ENCODE data around the gene SLC49A4. TPM values are rescaled to one million over a fixed set of nuclear protein-coding genes. Genes with fewer than 3 reads are reported as not detected.

Gene SLC49A4
- total and polyA plus RNA-seq, 2 of the 8 experiments (the other 6 are each of a cell fraction or from before 2014, with no cell fraction given) = 9.5 to 10.2 TPM

DNA sequence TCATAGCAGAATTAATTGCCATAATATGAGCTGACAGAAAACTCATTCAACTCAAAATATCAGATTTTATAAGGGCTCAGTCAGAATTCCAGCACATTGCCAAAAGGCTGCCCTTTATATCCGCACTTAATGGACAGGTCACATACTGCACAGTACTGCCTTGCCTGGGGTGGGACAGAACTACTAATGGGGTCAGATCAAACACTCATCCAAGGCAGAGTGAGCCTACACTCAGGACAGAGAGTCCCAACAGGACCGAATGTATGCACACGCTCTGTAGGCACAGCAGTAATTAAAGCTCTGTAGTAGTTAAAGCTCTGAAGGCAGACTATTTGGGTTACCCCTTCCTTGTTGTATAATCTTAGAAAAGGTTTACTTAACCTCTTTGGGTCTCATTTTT is 28.4 kb upstream of the SLC49A4 start (continued):
- TF ChIP-seq RBBP5 (IDR thresholded peaks at IDR 0.05; ENCODE audit: borderline replicate concordance, low read depth, low read length) = no peak
- TF ChIP-seq HDAC2 (IDR thresholded peaks at IDR 0.05; ENCODE audit: borderline replicate concordance in 1 of 2, low read depth in 2 of 2, low read length in 2 of 2) = no peak
- TF ChIP-seq SP1 (IDR thresholded peaks at IDR 0.05; ENCODE audit: low read depth, low read length) = no peak
- TF ChIP-seq CBX5 (IDR thresholded peaks at IDR 0.05; ENCODE audit: low read depth, low read length) = no peak
- no peak for TF ChIP-seq FOSL1 (IDR thresholded peaks at IDR 0.05; ENCODE audit: insufficient read depth, low read depth, low read length)
- no peak for TF ChIP-seq RNF2 (IDR thresholded peaks at IDR 0.05; ENCODE audit: borderline replicate concordance, low read depth, low read length, missing control alignments, poor library complexity, severe bottlenecking)
- no peak for TF ChIP-seq BRCA1 (IDR thresholded peaks at IDR 0.05; ENCODE audit: low read depth, low read length)

All from H1 (cell line).